BLaER1 (cell line): ENCODE data around the gene UPP2.

Source experiments
- H3K27ac ChIP-seq: shearing (Covaris generic); formaldehyde crosslinking; 2 replicates; pipeline ENCODE4 v1.8.1; 2022
- H3K27me3 ChIP-seq: shearing (Covaris generic); formaldehyde crosslinking; 2 replicates; pipeline ENCODE4 v1.8.1; 2022
- H3K36me3 ChIP-seq: shearing (Covaris generic); formaldehyde crosslinking; 2 replicates; pipeline ENCODE4 v1.8.1; 2022
- H3K4me1 ChIP-seq: shearing (Covaris generic); formaldehyde crosslinking; 2 replicates; pipeline ENCODE4 v1.8.1; 2022
- H3K4me2 ChIP-seq: shearing (Covaris generic); formaldehyde crosslinking; 2 replicates; pipeline ENCODE4 v1.8.1; 2022
- H3K4me3 ChIP-seq: shearing (Covaris generic); formaldehyde crosslinking; 2 replicates; pipeline ENCODE4 v1.8.1; 2022
- H3K9ac ChIP-seq: shearing (Covaris generic); formaldehyde crosslinking; 2 replicates; pipeline ENCODE4 v1.8.1; 2022
- H3K9me3 ChIP-seq: shearing (Covaris generic); formaldehyde crosslinking; 2 replicates; pipeline ENCODE4 v1.8.1; 2022
- H4K20me1 ChIP-seq: shearing (Covaris generic); formaldehyde crosslinking; 2 replicates; pipeline ENCODE4 v1.8.1; 2022
- Cebpa-rat ChIP-seq: shearing (Covaris generic); IDR thresholded peaks from 2 replicates; pipeline ENCODE4 v1.8.1; 2022

The UPP2 gene

GRCh38 chr2:158135096-158135495 lies 33.4 kb downstream of the UPP2 start:
- no peak for TF ChIP-seq Cebpa-rat
- Histone ChIP-seq H3K27ac (no peak overlapping the region), H3K9me3 (no peaks in the 10 kb centered on the region), H3K36me3 (no peaks in the 10 kb centered on the region), H3K4me1 (no peaks in the 10 kb centered on the region), H3K4me3 (no peak overlapping the region), H4K20me1 (no peaks in the 10 kb centered on the region), H3K9ac (no peak overlapping the region), H3K27me3 (no peaks in the 10 kb centered on the region), H3K4me2 (no peak overlapping the region)

GRCh38 chr2:158138255-158138654 lies 36.6 kb downstream of the UPP2 start:
- no peak overlapping the region for H3K9ac ChIP-seq
- no peaks in the 10 kb centered on the region for H3K4me1 ChIP-seq
- no peak overlapping the region for H3K4me3 ChIP-seq
- TF ChIP-seq Cebpa-rat = no peak
- no peaks in the 10 kb centered on the region for H3K9me3 ChIP-seq
- H3K27me3 ChIP-seq = no peaks in the 10 kb centered on the region
- H3K27ac ChIP-seq = no peak overlapping the region
- H4K20me1 ChIP-seq = no peaks in the 10 kb centered on the region
- no peaks in the 10 kb centered on the region for H3K36me3 ChIP-seq
- H3K4me2 ChIP-seq = no peak overlapping the region

GRCh38 chr2:158140201-158140600 lies 38.5 kb downstream of the UPP2 start:
- Histone ChIP-seq H3K4me1 (no peaks in the 10 kb centered on the region), H3K4me3 (no peak overlapping the region), H3K9me3 (no peaks in the 10 kb centered on the region), H3K36me3 (no peaks in the 10 kb centered on the region), H3K27ac (no peak overlapping the region), H3K4me2 (no peak overlapping the region), H3K9ac (no peak overlapping the region), H4K20me1 (no peaks in the 10 kb centered on the region), H3K27me3 (no peaks in the 10 kb centered on the region)
- no peak for TF ChIP-seq Cebpa-rat

- H3K4me2 ChIP-seq = no peak overlapping the region
- H3K9me3 ChIP-seq = no peaks in the 10 kb centered on the region
- no peak overlapping the region for H3K9ac ChIP-seq
- H4K20me1 ChIP-seq = no peaks in the 10 kb centered on the region
- no peak for TF ChIP-seq Cebpa-rat
- H3K27me3 ChIP-seq = no peaks in the 10 kb centered on the region
- no peaks in the 10 kb centered on the region for H3K4me1 ChIP-seq
- no peaks in the 10 kb centered on the region for H3K36me3 ChIP-seq
- H3K27ac ChIP-seq = no peak overlapping the region
- no peak overlapping the region for H3K4me3 ChIP-seq
These were observed 40.5 kb downstream of the UPP2 start for GRCh38 chr2:158142165-158142564.

- H3K4me1 ChIP-seq = no peaks in the 10 kb centered on the region
- no peak overlapping the region for H3K9ac ChIP-seq
- H3K27ac ChIP-seq = no peak overlapping the region
- no peaks in the 10 kb centered on the region for H4K20me1 ChIP-seq
- no peak overlapping the region for H3K4me3 ChIP-seq
- H3K27me3 ChIP-seq = no peaks in the 10 kb centered on the region
- H3K9me3 ChIP-seq = no peaks in the 10 kb centered on the region
- no peak; the same call in 1 of the 2 replicates for TF ChIP-seq Cebpa-rat
- H3K4me2 ChIP-seq = no peak overlapping the region
- no peaks in the 10 kb centered on the region for H3K36me3 ChIP-seq
These were observed 41.1 kb downstream of the UPP2 start for GRCh38 chr2:158142568-158143332.

- Histone ChIP-seq H4K20me1 (no peaks in the 10 kb centered on the region), H3K27ac (no peak overlapping the region), H3K36me3 (no peaks in the 10 kb centered on the region), H3K4me1 (no peaks in the 10 kb centered on the region), H3K9ac (no peak overlapping the region), H3K27me3 (no peaks in the 10 kb centered on the region), H3K4me3 (no peak overlapping the region), H3K4me2 (no peak overlapping the region), H3K9me3 (no peaks in the 10 kb centered on the region)
- no peak for TF ChIP-seq Cebpa-rat
These were observed 42.2 kb downstream of the UPP2 start for GRCh38 chr2:158143703-158144360.

- no peak for TF ChIP-seq Cebpa-rat
- Histone ChIP-seq H4K20me1 (no peaks in the 10 kb centered on the region), H3K4me3 (no peak overlapping the region), H3K9me3 (no peaks in the 10 kb centered on the region), H3K27me3 (no peaks in the 10 kb centered on the region), H3K9ac (no peak overlapping the region), H3K36me3 (no peaks in the 10 kb centered on the region), H3K27ac (no peak overlapping the region), H3K4me2 (no peak overlapping the region), H3K4me1 (no peaks in the 10 kb centered on the region)
These were observed 43.4 kb downstream of the UPP2 start for GRCh38 chr2:158144914-158145625.

GRCh38 chr2:158153270-158154015 lies 51.8 kb downstream of the UPP2 start:
- no peak overlapping the region for H3K9ac ChIP-seq
- H3K4me2 ChIP-seq = no peak overlapping the region
- no peak overlapping the region for H3K27ac ChIP-seq
- no peaks in the 10 kb centered on the region for H3K9me3 ChIP-seq
- peaks cover 13% of the 10 kb centered on the region for H3K4me1 ChIP-seq
- H4K20me1 ChIP-seq = no peaks in the 10 kb centered on the region
- H3K27me3 ChIP-seq = no peaks in the 10 kb centered on the region
- H3K4me3 ChIP-seq = no peak overlapping the region
- no peaks in the 10 kb centered on the region for H3K36me3 ChIP-seq
- TF ChIP-seq Cebpa-rat = no peak

GRCh38 chr2:158154596-158154995 lies 52.9 kb downstream of the UPP2 start:
- Histone ChIP-seq H3K9ac (no peak overlapping the region), H3K36me3 (no peaks in the 10 kb centered on the region), H3K4me3 (no peak overlapping the region), H3K4me2 (no peak overlapping the region), H3K27ac (no peak overlapping the region), H3K4me1 (peaks cover 13% of the 10 kb centered on the region), H4K20me1 (no peaks in the 10 kb centered on the region), H3K27me3 (no peaks in the 10 kb centered on the region), H3K9me3 (no peaks in the 10 kb centered on the region)
- TF ChIP-seq Cebpa-rat = no peak
